CD4-positive, alpha-beta T cell treated with Interleukin-2 at 100 ng/mL for 4 hours (primary cell): Measurements from ENCODE around the gene KCNG2.

Experiments
- DNase-seq: peaks from one replicate; pipeline ENCODE4 v3.0.0-alpha.2; 2020; ENCODE audit warnings: low spot score

KCNG2 gene

GRCh38 chr18:79926715-79927606 lies 129.2 kb downstream of the KCNG2 start:
- DNase-seq, result no peak

- DNase-seq, result no peak
Measured at GRCh38 chr18:79927607-79928562, 130.1 kb downstream of the KCNG2 start.

GRCh38 chr18:79928563-79928960 lies 130.8 kb downstream of the KCNG2 start:
- DNase-seq, result no peak

- DNase-seq, result no peak
Measured at GRCh38 chr18:79930020-79930642, 132.4 kb downstream of the KCNG2 start.

GRCh38 chr18:79931475-79931874 lies 133.7 kb downstream of the KCNG2 start:
- DNase-seq, result no peak

GRCh38 chr18:79932907-79933306 lies 135.2 kb downstream of the KCNG2 start:
- no peak for DNase-seq

GRCh38 chr18:79933765-79934164 lies 136.0 kb downstream of the KCNG2 start:
- DNase-seq, result no peak

GRCh38 chr18:79934311-79935097 lies 136.8 kb downstream of the KCNG2 start:
- DNase-seq, result no peak

- no peak for DNase-seq
Measured at GRCh38 chr18:79935098-79935480, 137.4 kb downstream of the KCNG2 start.

GRCh38 chr18:79935499-79935898 lies 137.8 kb downstream of the KCNG2 start:
- no peak for DNase-seq

GRCh38 chr18:79935925-79936324 lies 138.2 kb downstream of the KCNG2 start:
- no peak for DNase-seq

- no peak for DNase-seq
Measured at GRCh38 chr18:79936641-79937040, 138.9 kb downstream of the KCNG2 start.

GRCh38 chr18:79937103-79937860 lies 139.5 kb downstream of the KCNG2 start:
- DNase-seq, result no peak

GRCh38 chr18:79938196-79938595 lies 140.5 kb downstream of the KCNG2 start:
- no peak for DNase-seq

- DNase-seq, result no peak
Measured at GRCh38 chr18:79939096-79939495, 141.4 kb downstream of the KCNG2 start.

GRCh38 chr18:79940126-79940813 lies 142.5 kb downstream of the KCNG2 start:
- no peak for DNase-seq

- no peak for DNase-seq
Measured at GRCh38 chr18:79940814-79941472, 143.2 kb downstream of the KCNG2 start.

- no peak for DNase-seq
Measured at GRCh38 chr18:79941473-79942119, 143.9 kb downstream of the KCNG2 start.

- DNase-seq, result no peak
Measured at GRCh38 chr18:79942211-79942610, 144.5 kb downstream of the KCNG2 start.
